GM18498 (cell line): ENCODE measurements around the gene AKAP17A.
A peak's percentile ranks its signal among the peaks of the same experiment; 100 is the strongest.

Experiments
- ATAC-seq: cut with Tn5 transposase; IDR thresholded peaks from one replicate; pipeline ENCODE4 v1.9.1; 2021; ENCODE audit warnings: mild to moderate bottlenecking, moderate library complexity; ENCODE audit not compliant: unreplicated experiment

AKAP17A gene

DNA sequence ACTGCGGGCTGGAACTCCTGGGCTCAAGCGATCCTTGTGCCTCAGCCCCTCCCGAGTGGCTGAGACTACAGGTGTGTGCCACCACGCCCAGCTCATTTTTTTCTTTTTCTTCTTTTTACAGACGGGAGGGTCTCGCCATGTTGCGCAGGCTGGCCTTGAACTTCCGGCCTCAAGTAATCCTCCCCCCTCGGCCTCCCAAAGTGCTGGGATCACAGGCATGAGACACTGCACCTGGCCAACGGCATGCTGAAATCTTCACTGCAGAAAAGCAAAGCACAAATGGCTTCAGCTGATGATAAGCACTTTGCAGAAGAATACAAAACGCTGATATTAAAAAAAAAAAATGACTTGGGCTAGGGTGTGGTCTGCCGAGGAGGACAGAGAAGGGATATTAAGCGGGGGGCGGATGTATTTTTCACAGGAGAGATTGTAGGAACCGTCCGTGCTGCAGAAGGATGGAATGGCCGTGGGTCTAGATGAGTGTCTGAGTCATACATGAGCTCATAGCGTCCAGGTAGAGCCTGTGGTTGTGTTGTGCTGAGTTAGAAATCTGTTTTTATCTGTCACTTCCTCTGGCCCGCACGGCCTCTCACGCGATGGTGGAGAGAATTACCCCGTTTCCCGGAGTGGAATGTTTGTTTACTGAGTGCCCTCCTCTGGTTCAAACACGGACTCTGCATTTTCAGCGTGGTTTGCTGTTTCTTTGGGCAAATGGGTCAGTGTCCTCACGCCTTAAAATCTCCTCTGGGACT is 8.5 kb upstream of the AKAP17A start:
- ATAC-seq, result no peak

DNA sequence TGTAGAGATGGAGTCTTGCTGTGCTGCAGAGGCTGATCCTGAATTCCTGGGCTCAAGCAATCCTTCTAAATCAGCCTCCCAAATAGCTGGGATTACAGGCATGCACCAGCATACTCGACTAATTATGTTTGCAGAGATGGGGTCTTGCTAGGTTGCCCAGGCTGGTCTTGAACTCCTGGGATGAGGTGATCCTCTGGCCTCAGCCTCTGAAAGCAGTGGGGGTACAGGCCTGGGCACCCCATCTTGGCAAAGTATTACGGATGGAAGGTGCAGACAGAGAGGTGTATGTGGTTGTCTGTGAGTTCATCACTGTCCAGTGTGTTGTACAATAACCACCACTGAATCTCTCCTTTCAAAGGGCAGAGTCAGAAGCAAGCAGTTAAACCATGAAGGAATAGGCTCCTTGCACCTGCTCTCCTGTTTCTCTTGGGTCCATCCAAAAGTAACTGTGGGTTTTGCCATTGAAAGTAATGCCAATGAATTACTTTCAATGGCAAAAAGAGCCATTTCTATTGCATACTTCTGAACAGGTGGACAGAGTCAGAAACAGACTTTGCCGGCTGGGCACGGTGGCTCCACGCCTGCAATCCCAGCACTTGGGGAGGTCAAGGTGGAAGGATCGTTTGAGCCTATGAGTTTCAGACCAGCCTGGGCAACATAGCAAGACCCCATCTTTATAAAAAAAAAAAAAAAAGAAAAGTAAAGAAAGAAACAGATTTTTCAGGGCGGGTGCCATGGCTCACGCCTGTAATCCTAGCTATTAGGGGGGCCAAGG is 7.0 kb upstream of the AKAP17A start:
- no peak for ATAC-seq

DNA sequence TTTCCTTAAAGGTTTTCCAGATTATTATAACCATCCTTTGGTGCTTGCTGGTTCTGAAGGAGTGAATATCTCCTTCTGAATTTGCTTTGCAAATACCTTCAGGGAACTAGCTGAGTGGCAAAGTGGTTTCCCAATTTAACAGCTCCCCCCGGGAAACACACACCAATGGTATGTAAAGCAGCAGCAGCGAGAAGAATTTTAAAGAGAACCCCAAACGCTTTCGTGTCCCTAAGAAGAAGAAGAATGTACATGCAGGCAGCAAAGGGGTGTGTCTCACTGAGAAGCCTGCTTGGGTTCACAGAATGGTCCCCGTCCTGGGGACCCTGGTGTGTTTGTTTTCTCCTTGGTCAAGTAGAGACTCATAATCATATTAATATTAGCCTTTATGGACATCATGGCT is 4.2 kb upstream of the AKAP17A start:
- ATAC-seq, result no peak

DNA sequence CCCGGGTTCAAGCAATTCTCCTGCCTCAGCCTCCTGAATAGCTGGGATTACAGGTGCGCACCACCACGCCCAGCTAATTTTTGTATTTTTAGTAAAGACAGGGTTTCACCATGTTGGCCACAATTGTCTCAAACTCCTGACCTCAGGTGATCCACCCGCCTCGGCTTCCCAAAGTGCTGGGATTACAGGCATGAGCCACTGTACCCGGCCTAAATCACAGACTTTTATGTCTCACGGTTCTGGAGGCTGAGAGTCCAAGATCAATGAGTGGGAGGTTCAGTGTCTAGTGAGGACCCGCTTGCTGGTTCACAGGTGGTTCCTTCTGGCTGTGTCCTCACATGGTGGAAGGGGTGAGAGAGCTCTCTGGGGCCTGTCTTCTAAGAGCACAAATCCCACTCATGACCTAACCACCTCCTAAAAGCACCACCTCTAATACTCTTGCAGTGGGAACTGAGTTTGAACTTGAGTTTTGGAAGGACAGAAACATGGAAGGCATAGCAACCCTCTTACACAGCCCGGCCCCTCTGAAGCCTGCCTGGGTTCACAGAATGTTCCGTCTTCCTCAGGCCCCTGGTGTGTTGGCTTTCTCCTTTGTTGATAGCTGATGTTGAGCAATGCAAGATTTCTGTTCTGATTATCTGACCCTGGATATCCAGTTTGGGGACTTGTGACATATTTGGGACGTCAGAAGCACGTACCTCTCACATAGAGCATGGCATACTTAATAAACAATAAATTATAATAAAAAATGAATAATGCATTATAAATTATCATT is 1.9 kb upstream of the AKAP17A start:
- ATAC-seq, result no peak

DNA sequence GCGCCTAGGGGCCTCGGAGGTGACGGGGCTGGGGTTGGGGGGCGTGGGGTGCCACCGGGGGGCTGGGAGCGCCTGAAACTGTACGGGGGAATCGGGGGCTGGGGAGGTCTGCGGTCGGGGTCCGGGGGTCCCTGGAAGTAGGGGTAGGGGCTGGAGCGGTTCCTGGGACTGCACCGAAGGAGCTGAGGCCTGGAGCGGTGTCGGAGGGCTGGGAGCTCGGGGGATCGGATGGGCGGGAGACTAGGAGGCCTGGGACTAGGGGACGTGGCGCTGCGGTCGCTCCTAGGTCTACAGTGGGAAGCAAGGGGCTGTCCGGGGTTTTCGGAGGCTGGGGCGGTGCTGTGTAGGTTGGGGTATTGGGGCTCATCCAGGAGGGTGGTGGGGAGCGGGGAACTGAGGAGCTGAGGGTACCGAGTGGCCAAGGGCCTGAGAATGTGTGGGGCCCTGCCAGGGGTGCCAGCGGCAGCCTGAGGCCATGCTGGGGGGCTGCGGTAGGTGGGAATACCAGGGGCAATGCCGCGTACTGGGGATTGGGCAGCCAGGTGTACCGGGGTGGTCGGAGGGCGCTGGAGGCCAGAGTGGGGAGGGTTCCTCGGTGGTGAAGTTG is 562 bp downstream of the AKAP17A start:
- peak; percentile 4 for ATAC-seq

DNA sequence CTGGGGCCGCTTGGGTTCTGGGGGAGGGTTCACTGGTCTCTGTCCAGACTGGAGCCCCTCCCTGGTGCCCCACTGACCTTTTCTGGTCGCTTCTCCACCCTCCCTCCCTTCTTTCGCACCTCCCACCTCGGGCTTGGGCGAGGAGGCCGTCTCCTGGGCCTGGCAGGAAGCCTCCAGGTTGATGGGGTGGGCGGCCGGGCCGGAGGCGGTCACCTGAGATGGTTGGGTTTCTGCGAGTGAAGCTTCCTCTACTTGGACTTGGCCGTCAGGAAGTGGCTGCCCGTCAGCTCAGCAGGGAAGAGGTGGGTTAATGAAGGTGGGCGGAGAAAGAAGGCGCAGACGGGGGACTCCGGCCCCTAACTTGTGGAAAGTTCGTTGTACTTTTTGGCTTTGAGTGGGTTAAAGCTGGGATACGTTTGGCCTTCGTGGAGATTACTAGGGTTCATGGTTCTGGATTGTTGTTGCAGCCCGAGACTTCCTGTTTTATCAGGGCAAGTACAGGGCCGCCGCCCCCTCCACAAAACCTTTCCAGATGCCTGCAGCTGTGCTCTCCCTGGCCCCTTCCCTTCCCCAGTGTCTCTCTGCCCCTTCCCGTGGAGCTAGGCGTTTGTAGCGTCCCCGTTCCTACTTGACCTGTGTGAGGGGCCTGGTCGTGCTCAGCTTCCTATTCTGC is 1.2 kb downstream of the AKAP17A start:
- peak; percentile 42 for ATAC-seq

DNA sequence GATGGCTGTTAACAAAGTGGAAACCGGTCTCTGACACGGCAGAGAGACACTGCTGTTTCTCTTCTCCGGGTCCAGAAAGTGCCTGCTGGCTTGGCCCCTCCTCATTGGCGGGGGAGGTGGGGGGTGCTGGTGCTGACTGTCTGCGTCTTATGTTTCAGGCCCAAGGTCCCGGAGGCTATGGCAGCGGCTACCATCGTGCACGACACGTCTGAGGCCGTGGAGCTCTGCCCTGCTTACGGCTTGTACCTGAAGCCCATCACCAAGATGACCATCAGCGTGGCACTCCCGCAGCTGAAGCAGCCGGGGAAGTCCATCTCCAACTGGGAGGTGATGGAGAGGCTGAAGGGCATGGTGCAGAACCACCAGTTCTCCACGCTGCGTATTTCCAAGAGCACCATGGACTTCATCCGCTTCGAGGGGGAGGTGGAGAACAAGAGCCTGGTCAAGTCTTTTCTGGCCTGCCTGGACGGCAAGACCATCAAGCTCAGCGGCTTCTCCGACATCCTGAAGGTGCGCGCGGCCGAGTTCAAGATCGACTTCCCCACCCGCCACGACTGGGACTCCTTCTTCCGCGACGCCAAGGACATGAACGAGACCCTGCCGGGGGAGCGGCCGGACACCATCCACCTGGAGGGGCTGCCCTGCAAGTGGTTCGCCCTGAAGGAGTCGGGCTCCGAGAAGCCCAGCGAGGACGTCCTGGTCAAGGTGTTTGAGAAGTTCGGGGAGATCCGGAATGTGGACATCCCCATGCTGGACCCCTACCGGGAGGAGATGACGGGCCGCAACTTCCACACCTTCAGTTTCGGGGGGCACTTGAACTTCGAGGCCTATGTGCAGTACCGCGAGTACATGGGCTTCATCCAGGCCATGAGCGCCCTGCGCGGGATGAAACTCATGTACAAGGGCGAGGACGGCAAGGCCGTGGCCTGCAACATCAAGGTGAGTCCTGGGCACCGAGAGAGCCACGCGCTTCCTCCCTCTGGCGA is 2.2 kb downstream of the AKAP17A start:
- no peak for ATAC-seq

DNA sequence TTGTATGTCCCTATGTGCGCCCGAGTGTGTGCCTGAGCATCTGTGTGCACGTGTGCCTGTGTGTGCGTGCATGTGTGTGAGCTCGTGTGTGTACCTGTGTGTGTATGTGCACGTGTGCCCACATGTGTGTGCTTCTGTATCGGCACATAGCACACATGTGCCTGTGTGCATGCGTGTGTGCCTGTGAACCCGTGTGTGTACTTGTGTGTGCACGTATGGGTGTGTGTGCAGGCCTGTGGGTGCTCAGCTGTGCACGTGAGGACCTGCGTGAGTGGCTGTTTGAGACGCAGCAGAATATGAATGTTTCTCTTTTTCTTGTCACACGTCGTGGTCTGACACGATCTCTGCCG is 4.3 kb downstream of the AKAP17A start:
- ATAC-seq, result no peak

DNA sequence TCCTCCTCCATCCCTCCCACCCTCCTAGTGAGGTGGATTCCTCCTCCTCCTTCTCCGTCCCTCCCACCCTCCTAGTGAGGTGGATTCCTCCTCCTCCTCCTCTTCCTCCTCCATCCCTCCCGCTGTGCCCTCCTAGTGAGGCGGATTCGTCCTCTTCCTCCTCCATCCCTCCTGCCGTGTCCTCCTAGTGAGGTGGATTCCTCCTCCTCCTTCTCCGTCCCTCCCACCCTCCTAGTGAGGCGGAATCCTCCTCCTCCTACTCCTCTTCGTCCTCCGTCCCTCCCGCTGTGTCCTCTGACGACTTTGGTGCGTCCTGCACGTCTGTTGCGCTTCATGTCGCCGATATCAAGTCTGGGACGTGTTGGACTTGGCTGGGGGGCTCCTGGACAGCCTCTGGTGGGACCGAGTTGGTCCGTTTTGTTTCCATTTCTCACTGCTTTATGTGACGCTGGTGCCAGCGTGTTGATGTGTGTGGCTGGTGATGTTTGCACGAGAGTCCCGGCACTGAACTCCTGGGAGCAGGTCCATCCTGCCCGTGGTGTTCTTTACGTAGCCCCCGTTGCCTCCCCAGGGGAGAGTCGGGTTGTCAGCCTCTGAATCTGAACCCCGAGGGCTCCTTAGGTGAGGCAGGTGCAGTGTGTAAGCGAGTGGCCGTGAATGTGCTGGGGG is 5.4 kb downstream of the AKAP17A start:
- ATAC-seq, result no peak

DNA sequence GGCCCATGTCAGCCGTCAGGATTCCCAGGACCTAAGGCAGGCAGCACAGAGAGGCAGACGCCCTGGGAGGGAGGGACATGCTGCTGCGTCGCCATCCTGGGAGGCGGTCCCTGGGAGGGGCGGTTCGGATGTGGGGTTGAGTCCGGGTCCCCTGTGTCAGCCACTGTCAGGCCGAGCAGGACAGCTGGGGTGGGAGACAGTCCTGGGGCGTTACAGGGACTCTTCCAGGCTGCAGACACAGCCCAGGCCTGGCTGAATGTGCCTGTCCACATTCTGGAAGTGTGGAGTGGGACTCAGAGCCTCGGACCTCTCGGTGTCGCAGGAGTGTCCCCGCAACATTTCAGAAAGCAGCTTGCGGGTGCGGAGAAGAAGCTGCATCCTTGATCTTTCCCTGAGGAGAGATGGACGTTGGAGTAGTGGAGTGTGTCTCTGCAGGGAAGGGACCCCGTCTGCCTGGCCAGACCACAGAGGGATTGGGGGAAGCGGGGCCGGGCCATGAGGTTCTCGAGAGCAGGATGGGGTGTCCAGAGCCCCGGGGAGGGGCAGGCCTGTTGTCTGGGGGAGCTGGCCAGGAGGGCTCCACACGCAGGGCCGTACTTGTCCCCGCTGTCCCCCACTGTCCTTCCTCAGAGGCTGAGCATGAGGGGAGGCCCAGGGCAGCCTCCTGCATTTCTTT is 6.1 kb downstream of the AKAP17A start:
- ATAC-seq, result no peak

DNA sequence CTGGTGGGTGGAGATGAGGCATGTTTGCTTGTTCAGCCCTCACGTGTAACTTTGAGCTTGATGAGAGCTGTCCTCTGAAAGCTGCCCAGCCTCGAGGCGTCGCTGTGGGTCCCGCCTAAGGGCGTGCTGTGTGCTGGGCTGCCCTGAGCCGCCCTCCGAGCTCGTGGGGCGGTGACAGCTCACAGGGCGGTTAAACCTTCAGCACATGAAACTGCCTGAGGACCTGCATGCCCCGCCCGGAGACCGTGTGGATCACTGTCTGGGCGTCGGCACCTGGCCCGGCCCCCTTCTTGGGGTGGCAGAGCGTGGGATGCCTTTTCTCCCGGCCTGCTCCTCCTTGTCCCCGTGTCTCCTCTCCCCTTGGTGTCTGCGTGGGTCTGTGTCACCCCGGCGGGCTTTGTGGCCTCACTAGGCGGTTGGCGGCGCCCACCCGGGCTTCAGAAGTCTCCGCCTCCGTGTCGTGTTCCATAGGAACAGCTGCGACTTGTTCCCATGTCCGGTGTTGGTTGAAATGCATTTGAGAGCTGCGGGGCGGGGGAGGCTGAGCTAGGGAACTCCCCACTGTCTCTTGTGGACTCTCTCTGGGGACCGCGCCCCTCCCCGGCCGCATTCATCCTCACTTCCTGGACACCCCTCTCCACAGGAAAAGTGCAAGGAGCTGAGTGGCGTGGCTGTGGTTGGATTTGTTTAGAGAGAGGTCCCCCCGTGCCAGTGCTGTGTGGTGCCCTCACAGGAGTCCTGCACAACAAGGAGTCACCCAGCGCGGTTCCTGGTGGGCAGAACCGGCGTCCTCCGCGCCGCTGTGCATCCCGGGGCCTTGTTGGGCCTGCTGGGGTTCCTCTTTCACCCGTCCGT is 6.8 kb downstream of the AKAP17A start:
- no peak for ATAC-seq

DNA sequence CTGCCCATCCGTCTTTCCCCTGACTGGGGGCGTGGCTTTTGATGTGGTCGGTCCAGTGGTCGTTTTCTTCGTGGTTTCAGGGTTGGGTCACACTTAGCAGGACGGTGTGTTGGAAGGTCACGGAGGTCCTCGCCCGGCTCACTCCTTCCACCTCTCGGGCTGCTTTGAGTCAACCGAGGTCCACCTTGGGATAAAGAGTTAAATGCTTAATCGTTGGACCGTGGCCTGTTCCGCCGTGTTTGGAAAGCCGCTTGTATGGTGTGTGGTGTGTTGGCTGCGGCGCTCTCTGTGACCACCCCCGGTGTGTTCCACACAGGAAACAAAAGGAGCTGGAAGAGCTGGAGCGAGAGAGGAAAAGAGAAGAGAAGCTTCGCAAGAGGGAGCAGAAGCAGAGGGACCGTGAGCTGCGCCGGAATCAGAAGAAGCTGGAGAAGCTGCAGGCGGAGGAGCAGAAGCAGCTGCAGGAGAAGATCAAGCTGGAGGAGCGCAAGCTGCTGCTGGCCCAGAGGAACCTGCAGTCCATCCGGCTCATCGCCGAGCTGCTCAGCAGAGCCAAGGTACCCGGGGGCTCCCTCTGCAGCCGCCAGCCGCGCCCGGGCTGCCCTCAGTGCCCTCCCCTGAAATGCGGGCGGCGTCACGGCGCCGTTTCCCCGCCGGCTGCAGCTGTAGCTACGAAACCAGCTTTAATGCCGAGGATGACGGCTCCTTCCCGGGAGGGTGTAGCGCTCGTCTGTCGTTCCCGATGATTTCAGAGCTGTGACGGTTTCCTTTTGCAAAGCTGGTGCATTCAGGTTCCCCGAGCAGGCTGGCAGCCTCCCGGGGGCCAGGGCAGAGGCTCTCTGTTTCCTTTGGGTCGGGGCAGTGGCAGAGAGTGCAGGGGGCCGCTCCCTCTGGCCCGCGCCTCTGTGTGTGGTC is 7.7 kb downstream of the AKAP17A start:
- ATAC-seq, result no peak

DNA sequence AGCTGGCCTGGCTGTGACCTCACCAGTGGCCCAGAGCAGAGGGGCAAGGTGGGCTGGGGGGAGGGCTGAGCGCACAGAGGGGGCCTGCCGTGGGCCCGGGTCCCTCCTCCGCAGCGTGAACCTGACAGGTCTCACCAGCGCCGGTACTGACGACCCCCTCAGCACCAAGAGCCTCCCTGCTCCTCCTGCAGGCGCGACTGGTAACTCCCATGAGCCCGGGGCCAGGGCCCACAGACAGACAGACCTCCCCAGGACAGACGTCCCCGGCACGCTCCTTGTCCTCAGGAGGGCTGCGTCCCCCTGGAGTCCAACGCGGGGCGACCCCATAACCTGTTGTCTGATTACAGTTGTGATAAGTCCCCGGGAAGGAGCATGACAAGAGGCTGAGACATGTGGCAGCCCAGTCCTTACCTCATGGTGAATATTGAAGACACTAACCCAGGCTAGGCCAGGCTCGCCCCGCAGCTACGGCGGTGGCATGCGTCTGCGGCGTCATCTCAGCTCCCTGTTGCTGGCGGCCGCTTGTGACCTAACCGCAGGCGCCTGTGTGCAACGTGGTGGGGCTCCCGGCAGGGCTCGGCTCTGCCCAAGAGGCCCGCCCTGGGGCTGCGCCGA is 8.5 kb downstream of the AKAP17A start:
- no peak for ATAC-seq

DNA sequence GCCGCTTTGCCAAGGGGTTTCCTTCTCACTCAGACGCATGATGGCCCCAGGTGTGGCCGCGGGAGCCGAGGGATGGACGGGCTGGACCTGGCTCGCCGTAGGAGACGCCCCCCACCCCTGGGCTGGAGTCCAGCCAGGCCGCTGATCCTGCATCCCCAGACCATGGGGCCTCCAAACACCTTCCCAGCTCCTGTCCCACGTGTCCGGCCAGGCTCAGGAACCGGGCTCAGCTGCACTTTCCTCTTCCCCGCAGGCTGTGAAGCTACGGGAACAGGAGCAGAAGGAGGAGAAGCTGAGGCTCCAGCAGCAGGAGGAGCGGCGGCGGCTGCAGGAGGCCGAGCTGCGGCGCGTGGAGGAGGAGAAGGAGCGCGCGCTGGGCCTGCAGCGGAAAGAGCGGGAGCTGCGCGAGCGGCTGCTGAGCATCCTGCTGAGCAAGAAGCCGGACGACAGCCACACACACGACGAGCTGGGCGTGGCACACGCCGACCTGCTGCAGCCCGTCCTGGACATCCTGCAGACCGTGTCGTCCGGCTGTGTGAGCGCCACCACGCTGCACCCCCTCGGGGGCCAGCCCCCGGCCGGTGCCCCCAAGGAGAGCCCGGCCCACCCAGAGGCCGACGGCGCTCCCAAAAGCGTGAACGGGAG is 9.1 kb downstream of the AKAP17A start:
- ATAC-seq, result no peak

DNA sequence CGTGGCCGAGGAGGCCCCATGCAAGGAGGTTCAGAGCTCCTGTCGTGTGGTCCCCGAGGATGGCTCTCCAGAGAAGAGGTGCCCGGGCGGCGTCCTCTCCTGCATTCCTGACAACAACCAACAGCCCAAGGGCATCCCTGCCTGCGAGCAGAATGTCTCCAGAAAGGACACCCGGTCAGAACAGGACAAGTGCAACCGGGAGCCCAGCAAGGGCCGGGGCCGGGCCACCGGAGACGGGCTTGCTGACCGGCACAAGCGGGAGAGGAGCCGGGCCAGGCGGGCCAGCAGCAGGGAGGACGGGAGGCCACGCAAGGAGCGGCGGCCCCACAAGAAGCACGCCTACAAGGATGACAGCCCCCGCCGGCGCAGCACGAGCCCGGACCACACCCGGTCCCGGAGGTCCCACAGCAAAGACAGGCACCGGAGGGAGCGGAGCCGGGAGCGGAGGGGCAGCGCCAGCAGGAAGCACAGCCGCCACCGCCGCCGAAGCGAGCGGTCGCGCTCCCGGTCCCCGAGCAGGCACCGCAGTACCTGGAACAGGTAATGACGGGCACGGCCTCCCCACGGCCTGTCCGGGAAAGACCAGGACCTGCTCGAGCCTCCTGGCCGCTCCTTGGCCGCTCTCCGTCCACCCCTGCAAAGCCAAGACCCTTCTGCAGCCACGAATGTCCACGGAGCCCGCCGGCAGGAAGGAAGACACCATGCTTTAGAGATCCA is 9.8 kb downstream of the AKAP17A start:
- no peak for ATAC-seq
